Ovary (tissue), 3 donors: ENCODE data around the gene NDOR1.

ENCODE experiments used
- POLR2A ChIP-seq: fragments of 450-650 bp; IDR thresholded peaks from one replicate; pipeline ENCODE4 v1.6.1; 2017; ENCODE audit warnings: antibody characterized with exemption, mild to moderate bottlenecking, moderate library complexity
- TF ChIP-seq, protein P1 (sequence below), 3 donors: fragments of 450-650 bp in 2 of 3; fragments of 200-600 bp in 1 of 3; IDR thresholded peaks; one replicate each; pipeline versions ENCODE4 v1.5.1 to v1.8.0; 2016 to 2022; ENCODE audit warnings: antibody characterized with exemption in 3 of 3, mild to moderate bottlenecking in 1 of 3
- donor health status: DM: no; HTN: no; CAD: no.

DNA sequence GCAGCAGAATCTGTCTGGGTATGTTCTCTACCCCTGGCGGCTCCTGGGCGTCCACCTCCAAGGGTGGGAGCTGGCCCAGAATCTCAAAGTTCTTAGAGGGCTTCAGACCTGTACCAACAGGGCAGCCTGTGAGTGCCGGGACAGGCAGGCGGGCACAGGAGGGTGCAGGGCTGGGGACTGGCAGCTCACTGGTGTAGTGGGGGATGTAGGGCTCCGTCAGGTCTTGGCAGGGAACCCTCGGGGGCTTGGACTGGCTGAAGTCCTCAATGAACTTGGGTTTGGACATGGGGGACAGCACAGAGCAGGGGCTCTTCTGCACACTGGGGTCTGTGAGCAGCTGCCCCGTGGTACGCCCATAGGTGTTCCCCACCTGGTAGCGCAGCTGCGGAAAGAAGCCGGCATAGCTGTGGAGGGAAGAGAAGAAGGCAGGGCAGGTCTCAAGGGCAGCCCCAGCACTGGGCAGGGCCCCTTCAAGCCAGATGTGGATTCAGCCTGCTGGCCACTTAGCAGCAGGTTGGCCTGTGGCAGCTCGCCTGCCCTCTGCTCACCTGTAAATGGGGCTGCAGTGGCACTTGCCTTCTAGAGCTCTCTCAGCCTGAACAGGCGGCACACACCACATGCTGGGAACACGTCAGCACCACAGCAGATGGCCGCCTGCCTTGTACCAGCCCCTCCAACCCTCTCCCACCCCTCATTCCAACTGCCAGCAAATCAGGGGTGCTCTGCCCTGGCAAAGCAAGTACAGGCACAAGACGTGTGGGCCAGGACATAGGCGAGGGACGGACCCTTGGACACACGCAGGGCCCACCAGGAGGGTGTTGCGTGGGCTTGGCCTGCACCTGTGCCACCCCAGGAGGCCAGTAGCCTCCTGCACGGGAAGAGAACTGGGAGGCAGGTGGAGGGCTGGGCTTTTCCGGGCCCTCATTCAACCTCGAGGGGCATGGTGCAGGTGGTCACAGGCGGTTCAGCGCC is 40.2 kb downstream of the NDOR1 start:
- TF ChIP-seq POLR2A = no peak
- TF ChIP-seq, protein P1, sequence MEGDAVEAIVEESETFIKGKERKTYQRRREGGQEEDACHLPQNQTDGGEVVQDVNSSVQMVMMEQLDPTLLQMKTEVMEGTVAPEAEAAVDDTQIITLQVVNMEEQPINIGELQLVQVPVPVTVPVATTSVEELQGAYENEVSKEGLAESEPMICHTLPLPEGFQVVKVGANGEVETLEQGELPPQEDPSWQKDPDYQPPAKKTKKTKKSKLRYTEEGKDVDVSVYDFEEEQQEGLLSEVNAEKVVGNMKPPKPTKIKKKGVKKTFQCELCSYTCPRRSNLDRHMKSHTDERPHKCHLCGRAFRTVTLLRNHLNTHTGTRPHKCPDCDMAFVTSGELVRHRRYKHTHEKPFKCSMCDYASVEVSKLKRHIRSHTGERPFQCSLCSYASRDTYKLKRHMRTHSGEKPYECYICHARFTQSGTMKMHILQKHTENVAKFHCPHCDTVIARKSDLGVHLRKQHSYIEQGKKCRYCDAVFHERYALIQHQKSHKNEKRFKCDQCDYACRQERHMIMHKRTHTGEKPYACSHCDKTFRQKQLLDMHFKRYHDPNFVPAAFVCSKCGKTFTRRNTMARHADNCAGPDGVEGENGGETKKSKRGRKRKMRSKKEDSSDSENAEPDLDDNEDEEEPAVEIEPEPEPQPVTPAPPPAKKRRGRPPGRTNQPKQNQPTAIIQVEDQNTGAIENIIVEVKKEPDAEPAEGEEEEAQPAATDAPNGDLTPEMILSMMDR (IDR thresholded peaks at IDR 0.05) = no peak
